ENCODE measurements around the gene EPHB2.

DNA sequence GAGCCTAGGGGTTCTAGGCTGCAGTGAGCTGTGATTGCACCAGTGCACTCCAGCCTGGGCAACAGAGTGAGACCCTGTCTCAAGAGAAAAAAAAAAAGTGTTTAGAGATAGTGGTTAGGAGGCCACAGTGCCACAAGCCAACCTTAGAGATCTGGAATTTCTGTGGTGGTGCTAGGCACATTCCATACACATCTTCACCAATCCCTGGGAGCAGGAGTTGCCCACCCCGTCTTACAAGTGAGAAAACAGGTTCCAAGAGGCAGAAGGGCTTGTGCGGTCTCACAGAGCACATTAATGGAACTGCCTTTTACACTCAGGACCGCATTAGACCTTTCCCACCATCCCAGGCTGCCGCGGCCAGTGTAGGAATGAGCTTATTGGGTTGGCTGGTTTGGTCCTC lies 93.2 kb downstream of the EPHB2 start:
- TF ChIP-seq, protein P1, sequence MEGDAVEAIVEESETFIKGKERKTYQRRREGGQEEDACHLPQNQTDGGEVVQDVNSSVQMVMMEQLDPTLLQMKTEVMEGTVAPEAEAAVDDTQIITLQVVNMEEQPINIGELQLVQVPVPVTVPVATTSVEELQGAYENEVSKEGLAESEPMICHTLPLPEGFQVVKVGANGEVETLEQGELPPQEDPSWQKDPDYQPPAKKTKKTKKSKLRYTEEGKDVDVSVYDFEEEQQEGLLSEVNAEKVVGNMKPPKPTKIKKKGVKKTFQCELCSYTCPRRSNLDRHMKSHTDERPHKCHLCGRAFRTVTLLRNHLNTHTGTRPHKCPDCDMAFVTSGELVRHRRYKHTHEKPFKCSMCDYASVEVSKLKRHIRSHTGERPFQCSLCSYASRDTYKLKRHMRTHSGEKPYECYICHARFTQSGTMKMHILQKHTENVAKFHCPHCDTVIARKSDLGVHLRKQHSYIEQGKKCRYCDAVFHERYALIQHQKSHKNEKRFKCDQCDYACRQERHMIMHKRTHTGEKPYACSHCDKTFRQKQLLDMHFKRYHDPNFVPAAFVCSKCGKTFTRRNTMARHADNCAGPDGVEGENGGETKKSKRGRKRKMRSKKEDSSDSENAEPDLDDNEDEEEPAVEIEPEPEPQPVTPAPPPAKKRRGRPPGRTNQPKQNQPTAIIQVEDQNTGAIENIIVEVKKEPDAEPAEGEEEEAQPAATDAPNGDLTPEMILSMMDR (IDR thresholded peaks at IDR 0.05): no peak
- no peak for TF ChIP-seq POLR2A (IDR thresholded peaks at IDR 0.05)

Data from suprapubic skin (tissue), 3 donors.